Amniotic epithelial cell (primary cell): ENCODE data around the gene RAB9B.
"Not testable (repeated sequence)": the region's sequence is repeated elsewhere in the genome, so short reads cannot be mapped to it uniquely, and the experiment has no call there.

ENCODE experiments used
- DNase-seq: peaks from one replicate; pipeline ENCODE4 v3.0.0-alpha.2; 2010; ENCODE audit warnings: low read depth

Gene RAB9B, protein sequence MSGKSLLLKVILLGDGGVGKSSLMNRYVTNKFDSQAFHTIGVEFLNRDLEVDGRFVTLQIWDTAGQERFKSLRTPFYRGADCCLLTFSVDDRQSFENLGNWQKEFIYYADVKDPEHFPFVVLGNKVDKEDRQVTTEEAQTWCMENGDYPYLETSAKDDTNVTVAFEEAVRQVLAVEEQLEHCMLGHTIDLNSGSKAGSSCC

DNA sequence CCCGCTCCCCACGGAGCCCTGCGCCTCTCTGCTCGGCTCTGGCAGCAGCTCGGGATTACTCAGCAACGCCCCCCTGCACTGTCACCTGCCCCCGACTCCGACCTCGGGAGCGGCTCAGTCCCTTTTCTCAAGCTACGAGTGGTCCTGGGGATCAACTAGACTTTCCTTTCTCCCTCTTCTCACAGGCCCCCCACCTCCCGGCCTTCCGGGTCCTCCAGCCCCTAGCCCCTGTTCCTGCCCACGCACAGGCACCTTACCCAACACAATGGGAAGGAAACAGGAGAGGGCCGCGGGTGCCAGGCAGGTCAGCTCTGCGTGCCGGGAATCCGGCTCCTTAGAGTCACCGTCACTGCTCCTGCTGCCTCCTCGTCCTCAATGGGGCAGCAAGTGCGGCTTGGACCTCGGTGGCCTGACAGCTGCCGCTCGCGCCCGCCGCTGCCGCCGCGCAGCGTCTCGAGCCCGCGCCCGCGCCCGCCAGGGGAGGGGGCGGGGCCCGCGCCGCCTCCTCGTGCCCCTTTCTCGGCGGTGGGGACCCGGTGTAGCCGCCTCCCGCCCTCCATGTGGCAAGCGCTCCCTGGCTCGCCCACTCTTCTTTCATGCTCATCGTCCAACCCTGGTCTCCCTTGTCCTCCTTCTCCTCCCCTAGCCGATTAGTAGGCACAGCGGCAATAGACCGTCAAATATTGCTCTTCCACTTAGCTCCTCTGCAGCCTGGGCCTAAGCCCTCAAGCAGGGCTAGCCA is at the start of gene RAB9B:
TSS of gene RAB9B (minus strand) at position 455 of the 742 bp plus-strand sequence. CDS start 6,473 bp downstream, outside the sequence.
- no peak for DNase-seq

DNA sequence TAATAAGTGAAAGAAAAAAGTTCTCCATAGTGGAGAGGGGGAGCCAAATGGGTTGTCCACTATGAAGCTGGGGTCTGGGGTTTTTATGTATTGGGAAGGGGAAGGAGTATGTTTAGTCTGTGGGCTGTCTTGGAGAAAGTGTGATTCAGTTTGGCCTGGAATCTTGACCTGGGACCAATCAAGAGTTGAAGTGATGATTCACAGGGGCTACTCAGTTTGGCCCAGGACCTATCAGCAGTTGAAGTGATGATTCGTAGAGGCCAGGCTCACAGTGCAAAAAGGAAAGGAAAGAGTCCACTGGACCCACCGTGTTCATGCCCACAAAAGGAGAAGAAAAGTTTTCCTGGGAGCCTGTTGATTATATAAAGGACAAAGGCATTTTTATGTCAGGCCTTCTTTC is 47.3 kb upstream of the RAB9B start:
- peak; percentile 21 for DNase-seq

DNA sequence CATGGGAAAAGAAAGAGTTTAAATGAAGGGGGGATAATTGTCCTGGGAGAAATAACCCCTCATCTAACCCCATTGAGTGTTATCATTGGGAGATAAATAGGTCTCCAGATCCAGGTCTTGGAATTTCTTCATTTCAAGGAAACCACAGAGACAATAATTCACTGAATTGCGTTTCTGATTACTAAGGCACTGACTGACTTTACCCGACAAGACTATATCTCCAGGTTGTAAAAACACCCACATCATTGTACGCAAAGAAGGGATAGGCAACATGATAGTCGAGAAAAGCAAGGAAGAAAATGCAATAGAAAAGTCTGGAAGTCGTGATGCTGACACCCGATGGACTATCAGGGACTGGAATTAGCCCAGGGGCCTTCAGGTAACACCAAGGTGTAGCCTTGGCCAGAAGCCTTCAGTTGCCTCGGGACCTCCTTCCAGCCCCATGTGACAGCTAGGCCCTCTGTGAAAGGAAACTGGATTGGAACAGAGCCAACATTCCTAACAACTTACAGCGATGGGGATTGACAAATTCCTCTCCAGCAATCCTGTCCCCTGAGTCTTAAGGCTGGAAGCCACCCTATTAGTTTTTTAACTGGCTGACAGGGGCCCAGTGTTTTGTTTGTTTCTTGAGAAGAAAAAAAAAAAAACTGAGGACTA is 46.5 kb upstream of the RAB9B start:
- peak; percentile 32 for DNase-seq

DNA sequence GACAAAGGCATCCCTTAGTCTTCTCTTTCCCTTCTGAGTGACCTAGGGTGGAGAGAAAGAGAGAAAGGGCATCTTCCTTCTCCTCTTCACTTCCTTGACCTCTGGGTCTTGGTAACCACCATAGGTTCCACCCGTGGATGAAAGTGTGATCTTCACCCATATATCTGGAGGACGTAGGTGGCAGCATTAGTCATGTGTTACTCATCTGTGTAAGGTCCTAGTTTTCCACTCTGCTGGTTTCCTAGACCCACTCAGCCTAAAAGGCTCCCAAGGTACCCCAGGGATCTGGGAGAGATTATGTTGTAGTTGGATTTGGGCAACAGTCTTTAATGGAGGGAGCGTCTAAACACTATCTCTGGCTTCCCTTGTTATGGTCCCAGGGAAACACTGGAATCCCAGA is 45.5 kb upstream of the RAB9B start:
- no peak for DNase-seq

DNA sequence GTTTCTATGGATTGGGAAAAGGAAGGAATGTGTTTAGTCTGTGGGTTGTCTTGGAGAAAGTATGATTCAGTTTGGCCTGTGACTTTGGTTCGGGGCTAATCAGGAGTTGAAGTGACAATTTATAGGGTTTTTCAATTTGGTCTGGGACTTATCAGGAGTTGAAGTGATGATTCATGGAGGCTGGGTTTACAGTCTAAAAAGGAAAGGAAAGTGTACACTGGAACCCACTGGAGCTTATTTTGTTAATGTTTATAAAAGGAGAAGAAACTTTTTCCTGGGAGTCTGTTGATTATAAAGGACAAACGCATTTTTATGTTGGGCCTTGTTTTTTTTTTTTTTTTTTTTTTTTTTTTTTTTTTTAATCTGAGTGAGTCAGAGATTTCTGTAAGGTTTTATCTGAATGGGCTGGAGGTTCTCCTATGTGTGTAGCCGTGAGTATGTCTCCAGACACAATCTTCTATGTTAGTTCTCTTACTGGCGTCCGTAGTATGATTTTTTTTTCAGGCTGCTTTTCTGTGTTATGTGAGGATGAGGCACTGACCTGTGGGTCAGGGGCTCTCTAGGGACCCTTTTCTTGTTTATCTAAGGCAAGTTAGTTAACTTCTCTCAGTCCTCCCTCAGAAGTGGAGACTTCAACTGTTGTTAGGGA is 33.0 kb upstream of the RAB9B start:
- no peak for DNase-seq

DNA sequence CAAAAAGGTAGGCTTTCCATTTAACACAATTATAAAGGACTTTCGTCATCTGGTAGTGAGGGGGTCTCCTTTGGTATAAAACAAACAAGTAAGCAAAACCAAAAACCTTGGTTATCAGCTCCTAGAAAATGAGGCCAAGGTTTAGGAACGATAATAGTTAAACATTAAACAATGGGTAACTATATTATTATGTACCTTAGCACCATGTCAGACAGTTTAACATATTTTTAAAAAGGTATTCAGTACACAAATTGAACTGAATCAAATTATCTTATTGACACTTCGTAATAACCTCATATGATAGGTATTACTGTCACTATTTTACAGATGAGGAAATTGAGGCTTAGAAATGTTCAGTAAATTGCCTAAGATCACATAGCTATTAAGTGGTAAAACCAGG is 32.1 kb upstream of the RAB9B start:
- DNase-seq, result no peak

DNA sequence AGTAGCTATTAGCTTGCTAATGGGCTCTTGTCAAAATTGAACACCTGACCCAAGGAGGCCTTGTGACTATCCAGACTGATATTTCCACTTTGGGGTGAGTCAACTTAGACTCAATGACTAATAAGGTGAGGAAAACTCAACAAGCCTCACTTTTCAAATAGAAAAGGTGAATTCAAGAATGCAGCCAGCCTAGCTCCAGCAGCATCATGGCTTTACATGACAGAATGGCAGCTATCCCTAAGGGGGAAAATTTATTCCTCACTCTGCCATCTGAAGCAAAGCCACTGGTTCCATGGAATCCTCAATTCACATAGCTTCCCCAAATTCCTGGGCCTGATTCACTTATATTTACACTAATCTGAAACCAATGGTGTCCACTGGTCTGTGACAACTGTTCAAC is 29.1 kb upstream of the RAB9B start:
- DNase-seq, result no peak

DNA sequence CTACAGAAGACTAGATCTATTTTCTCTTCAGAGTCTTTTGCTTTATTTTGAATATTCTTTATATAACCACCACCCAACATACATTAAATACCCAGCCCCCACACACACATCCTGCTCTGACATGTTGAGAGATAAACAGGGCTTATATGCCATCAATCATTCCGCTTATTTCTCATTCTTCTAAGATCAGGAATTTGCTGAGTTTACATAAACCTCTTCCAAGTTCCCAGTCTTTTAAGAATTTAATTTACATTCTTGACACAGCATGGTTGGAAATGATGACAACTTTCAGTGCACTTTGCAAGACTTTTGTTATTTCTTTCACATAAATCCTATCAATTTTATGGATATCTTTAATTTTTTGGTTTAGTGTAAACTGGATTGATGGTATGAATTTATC is 17.5 kb upstream of the RAB9B start:
- DNase-seq, result no peak

DNA sequence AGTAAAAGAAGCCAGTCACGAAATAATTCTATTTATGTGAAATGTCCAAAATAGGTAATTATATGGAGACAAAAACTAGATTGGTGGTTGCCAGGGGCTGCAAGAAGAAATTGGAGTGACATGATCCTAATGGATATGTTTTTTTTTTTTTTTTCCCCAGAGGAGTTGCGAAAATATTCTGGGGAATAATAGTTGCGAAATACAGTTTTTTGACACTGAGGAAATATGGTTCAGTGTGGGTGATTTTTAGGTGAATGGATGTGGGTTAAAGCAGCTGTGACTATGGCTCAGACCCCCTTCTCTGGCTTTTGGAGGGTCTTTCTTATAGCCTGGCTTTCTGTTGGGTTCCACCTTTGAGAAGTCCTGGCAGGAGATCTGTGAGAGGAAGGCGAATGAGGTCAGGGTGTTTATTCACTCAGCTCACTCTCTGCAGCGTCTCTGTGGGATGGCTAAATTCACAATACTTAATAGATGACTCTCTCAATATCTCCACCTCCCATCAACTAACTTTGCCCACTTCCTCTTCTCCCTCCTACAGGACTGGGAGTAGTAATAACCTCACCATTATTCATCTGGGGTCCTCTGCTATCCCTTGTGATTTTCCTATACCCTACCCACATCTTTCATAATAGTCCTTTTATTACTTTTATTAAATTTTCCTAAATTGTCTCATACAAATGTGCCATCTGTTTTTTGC is 15.3 kb upstream of the RAB9B start:
- DNase-seq, result peak; percentile 29

DNA sequence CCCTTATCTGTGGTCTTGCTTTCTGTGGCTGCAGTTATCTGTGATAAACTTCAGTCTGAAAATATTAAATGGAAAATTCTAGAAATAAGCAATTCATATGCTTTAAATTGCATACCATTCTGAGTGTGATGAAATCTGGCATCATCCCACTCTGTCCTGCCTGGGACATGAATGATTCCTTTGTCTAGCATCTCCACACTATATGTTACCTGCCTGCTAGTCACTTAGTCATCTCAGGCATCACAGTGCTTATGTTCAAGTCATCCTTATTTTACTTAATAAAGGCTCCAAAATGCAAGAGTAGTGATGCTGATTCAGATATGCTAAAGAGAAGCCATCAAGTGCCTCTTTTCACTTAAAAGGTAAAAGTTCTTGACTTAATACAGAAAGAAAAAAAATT is 14.3 kb upstream of the RAB9B start:
- no peak for DNase-seq

DNA sequence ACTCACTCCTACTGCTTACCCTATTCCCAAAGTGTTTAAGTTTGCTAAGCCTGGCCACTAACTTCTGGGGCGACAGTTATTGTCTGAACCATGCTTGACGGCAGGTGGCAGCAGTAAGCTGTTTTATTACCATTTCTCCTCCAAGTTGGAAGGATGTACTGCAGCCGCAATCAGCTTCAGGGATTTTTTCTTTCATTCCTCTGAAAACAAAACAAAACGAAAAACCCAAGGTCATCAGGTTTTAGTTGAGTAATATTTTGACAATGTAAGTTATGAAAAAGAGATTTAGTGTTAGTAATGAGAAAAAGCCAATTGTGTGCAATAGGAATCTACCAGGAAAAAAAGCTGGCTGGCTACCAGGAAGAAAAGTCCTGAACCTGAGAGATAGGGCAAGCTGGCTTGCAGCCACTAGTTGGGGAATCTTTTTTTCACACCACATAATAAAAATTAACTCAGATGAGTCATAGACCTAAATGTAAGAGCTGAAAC is 13.2 kb upstream of the RAB9B start:
- peak; percentile 89 for DNase-seq

DNA sequence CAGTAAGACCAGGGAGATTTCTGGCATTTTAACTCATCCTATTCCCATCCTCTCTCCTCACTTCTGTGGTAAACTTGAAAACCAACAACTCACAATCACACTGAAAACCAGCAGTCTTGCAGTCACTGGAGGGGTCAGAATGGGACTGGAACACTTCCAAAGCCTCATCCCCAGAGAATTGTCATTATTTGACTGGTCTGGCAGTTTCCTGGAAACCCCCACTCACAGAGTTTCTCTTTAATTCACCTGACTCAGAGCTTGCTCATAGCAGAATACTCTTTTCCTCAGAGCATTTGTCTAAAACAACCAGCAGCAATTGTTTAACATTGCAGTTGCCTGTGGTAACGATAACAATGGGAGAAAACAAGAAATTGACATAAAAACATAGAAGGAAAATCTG is 7.3 kb upstream of the RAB9B start:
- no peak for DNase-seq

DNA sequence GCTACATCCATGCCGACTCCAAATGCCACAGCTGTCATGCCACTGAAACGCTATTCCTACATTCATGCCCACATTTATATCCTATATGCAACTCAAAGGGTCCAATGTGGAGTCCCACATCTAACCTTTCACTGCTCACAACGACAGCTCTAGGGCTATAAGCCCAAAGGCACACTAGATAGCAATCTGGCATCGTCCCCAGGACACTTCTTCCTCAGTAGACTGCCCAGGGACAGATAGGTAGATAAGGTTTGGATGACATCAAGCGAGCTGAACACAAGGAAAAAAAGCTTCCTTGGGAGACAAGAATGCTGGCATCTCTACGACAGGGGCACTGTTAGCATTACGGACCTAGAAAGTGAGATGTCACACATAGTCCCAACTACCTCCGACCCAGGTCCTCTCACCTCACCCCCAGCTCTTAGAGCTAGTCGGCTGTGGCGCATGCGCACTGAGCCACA is 685 bp downstream of the RAB9B start:
- DNase-seq, result no peak

DNA sequence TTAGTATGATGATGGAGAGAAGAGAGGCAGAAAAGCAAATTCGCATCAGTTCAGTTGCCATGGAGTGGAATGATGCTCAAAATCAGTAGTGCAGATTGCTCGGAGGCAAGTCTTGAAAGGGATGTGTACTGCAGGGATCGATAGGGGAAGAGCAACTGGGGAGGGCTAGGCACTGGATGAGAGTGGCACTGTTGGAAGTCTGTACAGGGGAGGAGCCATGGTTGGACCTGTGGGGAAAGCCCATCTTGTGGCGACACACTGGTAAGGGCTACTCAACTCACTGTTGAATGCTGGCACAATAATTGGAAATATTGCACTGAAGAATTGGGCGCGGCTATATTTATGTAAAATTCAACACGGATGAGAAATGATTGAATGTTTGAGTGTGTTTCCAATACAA is 1.2 kb downstream of the RAB9B start:
- no peak for DNase-seq

DNA sequence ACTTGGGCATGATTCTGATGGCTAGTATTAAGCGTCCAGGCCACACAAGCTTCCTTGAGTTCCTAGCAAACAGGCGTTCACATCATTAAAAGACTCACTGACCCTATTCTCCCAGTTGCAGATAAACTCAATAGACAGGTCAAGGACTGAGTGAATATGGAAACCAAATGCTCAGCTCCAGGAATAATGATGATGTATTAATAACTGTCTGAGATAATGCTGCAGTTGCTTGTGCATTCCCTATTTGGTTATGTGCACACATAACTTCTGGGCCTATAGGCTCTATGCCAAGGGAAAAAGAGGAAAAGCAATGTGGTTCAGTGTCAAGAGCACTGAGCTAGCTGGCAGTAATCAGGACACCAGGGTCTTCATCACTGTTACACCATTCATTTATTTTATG is 3.5 kb downstream of the RAB9B start:
- DNase-seq, result no peak

DNA sequence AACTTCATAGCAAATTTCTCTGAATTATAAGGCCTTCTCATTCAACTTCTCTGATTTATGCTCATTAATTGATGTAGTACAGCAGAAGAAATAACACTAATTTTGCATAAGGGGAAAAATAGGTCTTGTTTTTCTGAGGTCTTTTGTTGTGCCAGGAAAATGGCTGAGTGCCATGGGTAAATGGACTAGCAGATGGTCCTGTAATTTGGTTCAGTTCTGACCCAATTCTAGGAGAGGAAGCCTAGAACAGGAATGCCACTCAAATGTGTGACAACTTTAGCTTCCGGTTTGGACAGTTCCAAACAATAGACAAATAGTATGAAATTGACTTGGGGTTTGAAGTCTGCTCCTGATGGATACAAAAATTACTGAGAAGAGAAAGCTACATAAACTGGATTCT is 6.2 kb downstream of the RAB9B start:
- no peak for DNase-seq

DNA sequence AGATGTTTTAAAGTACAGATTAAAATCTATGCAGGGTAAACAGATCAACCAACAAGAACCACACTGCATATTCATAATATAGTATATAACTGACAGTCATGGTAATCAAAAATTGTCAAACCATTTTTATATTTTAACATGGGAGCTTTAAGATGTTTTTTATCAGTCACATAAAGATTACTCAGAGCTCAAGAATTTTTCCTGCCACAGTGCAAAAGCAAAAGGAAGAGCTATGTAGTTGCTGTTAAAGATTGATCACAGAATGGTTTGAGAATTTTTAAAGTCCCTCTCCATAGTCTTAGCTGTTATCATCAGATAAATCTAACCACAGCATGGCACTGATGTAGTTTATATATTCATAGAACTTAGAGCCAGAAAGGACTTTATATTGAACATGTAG is 8.5 kb downstream of the RAB9B start:
- DNase-seq, result no peak

DNA sequence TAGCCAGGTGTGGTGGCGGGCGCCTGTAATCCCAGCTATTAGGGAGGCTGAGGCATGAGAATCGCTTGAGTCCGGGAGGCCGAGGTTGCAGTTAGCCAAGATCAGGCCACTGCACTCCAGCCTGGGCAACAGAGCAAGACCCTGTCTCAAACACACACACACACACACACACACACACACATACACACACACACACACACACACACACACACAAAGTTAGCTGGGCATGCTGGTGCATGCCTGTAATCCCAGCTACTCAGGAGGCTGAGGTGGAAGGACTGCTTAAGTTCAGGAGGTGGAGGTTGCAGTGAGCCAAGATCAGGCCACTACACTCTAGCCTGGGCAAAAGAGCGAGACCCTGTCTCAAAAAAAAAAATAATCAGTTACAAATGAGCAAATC is 11.3 kb downstream of the RAB9B start:
- DNase-seq, result not testable (repeated sequence)

DNA sequence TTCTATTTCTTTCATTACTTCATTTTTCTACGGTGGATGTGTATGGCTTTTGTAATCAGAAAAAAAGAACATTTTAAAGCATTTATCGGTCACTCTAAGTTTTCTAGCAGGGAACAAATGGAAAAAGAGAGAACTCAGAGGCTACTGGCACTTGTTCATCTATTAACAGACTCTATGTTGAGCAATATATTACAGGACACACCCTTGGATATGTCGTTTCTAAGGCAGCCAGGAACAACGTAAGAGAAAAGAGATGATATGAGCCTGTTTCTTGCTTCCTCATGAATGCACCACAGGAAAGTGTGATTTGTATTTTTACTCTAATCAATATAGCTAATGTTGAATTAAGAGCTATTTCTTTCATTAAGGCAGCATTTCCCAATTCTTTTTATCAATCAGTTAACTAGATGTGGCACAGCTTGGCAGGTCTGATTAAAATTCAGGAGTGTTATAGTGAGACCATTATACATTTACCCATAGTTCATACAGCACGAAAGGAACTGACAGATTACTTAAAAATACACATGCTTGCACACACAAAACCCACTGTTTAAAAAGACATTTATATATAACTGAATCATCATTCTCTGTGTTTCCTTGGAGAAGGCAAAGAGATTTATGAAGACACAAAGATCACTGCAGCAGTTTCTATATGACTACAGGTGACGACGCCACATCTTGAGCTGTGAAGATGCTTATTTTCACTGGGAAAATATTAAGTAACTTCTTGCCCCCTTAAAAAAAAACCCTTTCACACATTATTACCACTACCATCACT is 13.0 kb downstream of the RAB9B start:
- peak; percentile 1 for DNase-seq

DNA sequence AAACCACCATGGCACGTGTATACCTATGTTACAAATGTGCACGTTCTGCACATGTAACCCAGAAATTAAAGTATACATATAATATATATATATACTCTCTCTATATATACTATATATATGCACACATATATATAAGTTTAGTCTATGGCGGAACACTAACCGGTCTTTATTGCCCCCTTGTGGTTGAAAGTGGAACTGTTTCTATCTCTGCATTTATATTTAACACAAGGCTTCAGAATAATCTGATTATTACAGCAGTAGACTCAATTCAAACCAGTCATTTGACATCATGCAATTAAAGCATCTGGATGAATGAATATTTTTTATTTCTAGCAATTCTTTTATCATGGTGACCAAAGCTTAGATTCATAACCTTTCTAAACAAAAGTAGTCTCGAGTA is 14.6 kb downstream of the RAB9B start:
- peak; percentile 13 for DNase-seq

DNA sequence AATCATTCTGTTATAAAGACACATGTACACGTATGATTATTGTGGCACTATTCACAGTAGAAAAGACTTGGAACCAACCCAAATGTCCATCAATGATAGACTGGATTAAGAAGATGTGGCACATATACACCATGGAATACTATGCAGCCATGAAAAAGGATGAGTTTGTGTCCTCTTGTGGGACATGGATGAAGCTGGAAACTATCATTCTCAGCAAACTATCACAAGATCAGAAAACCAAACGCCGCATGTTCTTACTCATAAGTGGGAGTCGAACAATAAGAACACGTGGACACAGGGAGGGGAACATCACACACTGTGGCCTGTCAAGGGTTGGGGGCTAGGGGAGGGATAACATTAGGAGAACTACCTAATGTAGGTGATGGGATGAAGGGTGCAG is 15.0 kb downstream of the RAB9B start:
- DNase-seq, result not testable (repeated sequence)
